GM12801 (cell line): ENCODE measurements around the gene TNS3.

Source experiments
- TF ChIP-seq, protein P1 (sequence below): IDR thresholded peaks from one replicate; pipeline ENCODE4 v1.5.1; 2011; ENCODE audit warnings: control low read depth; ENCODE audit not compliant: insufficient read length; ENCODE audit errors: extremely low read depth

Gene TNS3

DNA sequence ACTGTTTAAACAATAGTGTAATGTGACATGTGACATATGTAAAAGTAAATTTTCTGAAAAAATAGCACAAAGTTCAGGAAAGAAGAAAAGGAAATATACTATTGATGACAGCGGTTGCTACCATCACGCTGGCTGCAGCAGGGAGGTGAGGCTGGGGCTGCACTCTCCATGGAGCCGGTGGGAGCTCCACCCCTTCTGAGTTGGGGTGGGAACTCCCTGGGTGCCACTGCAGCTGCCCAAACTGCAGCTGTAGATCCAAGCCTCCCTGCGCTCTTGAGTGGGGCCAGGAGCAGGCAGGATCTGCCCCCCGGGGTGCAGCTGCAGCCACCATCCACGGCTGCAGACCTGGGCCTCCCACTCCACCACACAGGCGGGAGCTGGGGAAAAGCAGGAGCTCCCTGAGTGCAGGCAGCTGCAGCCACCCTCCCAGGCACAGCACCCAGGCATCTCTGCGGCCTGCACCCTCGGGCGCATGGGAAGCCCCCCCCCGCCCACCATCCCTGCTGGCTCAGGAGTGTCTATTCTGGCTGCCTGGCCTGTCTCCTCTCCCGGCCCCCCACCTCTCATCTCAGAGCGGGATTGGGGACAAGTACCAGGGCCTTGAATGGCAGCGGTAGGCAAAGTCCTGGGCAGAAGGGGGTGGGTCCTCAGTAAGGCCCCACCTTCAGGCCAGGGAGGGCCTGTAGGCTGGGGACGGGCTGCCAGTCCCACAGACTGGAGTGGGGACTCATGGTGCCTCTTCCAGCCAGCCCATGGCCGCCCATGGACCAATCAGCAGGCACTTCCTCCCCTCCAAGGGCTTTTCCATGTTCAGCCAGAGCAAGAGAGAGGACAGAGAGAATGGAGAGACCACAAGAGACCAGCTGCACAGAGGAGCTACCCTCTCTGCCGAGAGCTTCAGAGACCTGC is 50.1 kb downstream of the TNS3 start:
- TF ChIP-seq, protein P1, sequence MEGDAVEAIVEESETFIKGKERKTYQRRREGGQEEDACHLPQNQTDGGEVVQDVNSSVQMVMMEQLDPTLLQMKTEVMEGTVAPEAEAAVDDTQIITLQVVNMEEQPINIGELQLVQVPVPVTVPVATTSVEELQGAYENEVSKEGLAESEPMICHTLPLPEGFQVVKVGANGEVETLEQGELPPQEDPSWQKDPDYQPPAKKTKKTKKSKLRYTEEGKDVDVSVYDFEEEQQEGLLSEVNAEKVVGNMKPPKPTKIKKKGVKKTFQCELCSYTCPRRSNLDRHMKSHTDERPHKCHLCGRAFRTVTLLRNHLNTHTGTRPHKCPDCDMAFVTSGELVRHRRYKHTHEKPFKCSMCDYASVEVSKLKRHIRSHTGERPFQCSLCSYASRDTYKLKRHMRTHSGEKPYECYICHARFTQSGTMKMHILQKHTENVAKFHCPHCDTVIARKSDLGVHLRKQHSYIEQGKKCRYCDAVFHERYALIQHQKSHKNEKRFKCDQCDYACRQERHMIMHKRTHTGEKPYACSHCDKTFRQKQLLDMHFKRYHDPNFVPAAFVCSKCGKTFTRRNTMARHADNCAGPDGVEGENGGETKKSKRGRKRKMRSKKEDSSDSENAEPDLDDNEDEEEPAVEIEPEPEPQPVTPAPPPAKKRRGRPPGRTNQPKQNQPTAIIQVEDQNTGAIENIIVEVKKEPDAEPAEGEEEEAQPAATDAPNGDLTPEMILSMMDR = no peak

DNA sequence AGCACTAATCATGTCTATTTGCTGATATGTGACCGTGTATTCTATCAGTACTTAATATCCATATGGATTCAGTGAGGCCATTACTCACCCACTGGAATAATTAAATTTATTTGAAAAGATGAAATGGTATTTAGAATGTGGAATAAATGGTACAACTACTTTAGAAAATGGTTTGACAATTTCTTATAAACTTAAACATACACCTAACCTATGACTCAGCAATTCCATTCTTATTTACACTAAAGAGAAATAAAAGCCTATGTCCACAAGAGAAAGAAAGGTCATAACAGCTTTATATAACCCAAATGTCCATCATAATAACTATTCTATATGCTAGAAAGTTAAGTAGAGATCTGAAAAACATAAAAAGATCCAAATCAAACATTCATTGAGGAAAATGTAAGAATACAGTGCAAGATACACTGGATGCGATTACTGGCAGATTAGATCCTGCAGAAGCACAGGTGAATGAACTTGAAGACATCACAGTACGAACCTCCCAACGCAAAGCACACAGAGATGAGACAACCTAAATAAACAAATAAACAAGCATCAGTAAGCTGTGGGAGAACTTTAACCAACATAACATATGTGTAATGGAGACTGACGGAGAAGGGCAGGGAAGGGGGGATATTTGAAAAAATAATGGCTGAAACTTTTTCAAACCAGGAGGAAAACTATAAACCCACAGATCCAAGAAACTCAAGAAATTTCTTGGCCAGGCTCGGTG is 51.9 kb downstream of the TNS3 start:
- TF ChIP-seq, protein P1 = no peak

DNA sequence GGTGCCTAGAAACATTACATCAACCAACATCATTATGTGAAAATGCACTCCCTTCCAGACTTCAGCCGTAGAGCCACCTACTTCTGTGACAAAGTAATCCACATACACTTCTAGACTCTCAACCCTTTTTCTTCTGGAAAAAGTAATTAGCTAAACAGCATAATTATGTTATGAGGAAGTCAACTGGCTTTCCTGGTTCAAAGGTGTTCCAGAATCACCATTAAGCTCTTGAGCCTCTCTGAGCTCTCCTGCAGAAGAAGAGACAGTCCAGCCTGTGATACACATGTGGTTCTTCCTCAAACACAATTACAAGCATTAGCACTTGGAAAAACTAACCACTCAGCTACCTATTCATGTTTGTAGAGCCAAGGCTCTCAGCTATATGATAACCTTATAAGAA is 52.5 kb downstream of the TNS3 start:
- TF ChIP-seq, protein P1 = no peak

DNA sequence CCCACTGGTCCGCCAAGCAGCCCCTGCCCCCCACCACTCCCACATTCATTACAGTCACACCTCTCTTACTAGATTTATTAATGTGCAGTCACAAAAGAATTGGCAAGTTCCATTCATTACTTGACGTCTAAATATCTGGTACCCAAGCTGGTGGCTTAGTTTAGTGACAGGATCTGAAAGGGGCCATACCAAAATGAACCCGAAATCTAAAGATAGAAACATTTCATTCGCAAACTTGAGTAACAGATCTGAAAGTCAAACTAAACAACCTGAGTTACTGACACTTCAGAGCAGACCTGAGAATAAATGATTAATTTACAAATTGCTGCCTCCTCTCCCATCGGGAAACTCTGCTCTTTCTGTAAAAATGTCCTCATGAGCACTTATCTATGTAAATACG is 53.4 kb downstream of the TNS3 start:
- TF ChIP-seq, protein P1 = no peak

DNA sequence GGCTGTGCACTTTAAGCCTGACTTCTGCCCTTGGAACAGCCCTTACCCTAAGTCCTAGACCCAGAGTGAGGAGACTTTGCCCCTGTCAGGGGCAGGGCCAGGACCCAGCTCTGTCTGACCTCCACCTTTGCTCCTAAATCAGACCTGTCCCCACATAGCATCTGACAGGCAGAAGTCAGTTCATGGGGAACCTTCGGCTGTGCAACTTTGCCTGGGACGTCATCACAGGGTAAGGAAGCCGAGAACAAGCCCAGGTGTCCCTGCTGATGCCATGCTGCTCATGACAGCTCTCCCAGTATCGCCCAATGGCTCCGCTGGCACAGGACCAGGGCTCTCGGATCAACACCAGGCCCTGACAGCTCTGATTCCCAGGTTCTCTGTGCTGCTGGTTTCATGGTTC is 55.4 kb downstream of the TNS3 start:
- TF ChIP-seq, protein P1 = no peak

DNA sequence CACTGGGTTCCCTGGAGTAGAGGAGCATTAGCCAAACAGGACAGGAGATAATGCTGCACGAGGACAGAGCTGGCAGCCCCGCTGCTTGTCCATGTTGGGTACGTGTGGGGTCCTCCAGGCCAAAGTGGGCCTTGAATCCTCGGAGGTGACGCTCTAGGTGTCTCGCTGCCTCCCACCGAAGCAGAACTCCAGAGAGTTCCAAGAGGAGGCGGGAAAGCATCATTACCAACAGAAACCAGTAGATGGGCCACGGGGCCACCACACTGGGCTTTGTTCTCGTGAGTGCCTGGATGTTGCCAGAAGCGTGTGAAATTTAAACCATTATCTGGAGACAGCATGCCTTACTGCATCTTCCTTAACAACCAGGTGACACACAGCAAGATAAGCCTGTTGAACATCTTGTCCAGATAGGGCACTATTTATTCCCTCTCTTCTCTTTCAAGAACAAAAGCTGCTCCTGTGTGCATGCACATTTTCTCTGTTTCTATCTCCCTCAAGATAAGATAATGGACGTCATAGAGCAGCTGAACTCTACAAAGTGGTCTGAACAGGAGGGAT is 56.8 kb downstream of the TNS3 start:
- TF ChIP-seq, protein P1 = no peak

DNA sequence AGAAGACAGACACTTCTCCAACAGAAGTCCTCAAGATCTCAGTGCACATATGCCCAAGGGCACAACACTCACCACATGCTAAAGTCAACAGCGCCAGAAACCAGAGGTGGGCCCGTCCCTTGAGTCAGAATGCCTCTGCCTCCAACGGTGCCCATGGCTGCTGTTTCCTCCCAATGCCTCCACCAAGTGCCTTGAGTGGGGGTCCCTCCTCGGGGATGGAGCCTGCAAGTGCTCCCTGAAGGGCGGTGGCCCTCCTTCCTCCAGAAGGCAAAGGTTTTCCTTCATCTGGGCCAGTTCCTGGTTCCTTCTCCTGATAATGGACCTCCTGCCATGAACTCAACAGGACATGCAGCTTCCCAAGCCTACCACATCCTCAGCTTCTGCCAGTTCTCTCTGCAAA is 58.5 kb downstream of the TNS3 start:
- TF ChIP-seq, protein P1 = no peak
